MM.1S (cell line): Measurements from ENCODE around the gene PDIA4.
"Not testable (repeated sequence)": the region's sequence is repeated elsewhere in the genome, so short reads cannot be mapped to it uniquely, and the experiment has no call there.

Source experiments
- CTCF ChIP-seq: fragments of 300-600 bp; sonication (generic); IDR thresholded peaks from 2 replicates; pipeline ENCODE4 v1.5.1; 2016; ENCODE audit warnings: antibody characterized with exemption, low read length, mixed read lengths
- EZH2 ChIP-seq: fragments of 300-600 bp; sonication (generic); optimal IDR thresholded peaks from 2 replicates; pipeline ENCODE3; 2017; ENCODE audit warnings: low read depth, mild to moderate bottlenecking, antibody characterized with exemption, low read length, mixed read lengths

- TF ChIP-seq CTCF, EZH2: not testable (repeated sequence)
Measured at GRCh38 chr7:149038641-149039040, 10.3 kb upstream of the PDIA4 start.
